HepG2 (cell line): ENCODE data around the gene ZFPM1. TPM values are rescaled to one million over a fixed set of nuclear protein-coding genes. Genes with fewer than 3 reads are reported as not detected.
A peak's percentile ranks its signal among the peaks of the same experiment; 100 is the strongest.
"Not testable (repeated sequence)": the region's sequence is repeated elsewhere in the genome, so short reads cannot be mapped to it uniquely, and the experiment has no call there.

Experiments
- ATAC-seq: fragments of 200-7000 bp; cut with Tn5 transposase; 3 replicates; pipeline ENCODE4 v1.9.1; 2020; ENCODE audit warnings: mild to moderate bottlenecking, moderate library complexity
- BruUV-seq: library from RNA; stranded (reverse); fragments of 400-500 nt; replicated peaks from 2 replicates; lab custom pipeline; 2021; lab: Mats Ljungman, UMichigan
- CTCF ChIA-PET: fragments of 300-600 bp; formaldehyde crosslinking; extraction: SDS; loops from one replicate; lab custom pipeline; 2021; ENCODE audit warnings: low total read pairs, inconsistent platforms, low intra/inter-chr PET ratio; lab: Yijun Ruan, JAX
- POLR2A ChIA-PET: fragments of 350-600 bp; sonication (Branson Sonifier 250); formaldehyde crosslinking; loops from one replicate; lab custom pipeline; 2020; ENCODE audit warnings: antibody characterized with exemption, inconsistent platforms; lab: Yijun Ruan, JAX
- DNase-seq: peaks from one replicate; pipeline ENCODE4 v3.0.0-alpha.2; 2015; ENCODE audit warnings: low spot score
- FAIRE-seq: peaks from 3 replicates; lab custom pipeline; 2011; peaks lifted over from hg19 to GRCh38; lab: Jason Lieb, UNC
- H2AFZ ChIP-seq: one replicate; pipeline ENCODE4 v1.6.1; 2011; ENCODE audit warnings: low read length, inconsistent platforms
- H3K27ac ChIP-seq: fragments of 300-600 bp; 3 replicates; pipeline ENCODE4 v1.8.0; 2011; ENCODE audit warnings: mixed run types, mild to moderate bottlenecking, mixed read lengths, low read length, inconsistent platforms; ENCODE audit not compliant: insufficient read depth; ENCODE audit errors: extremely low read length
- H3K27me3 ChIP-seq, 2 experiments: fragments of 200-600 bp in 1 of 2; 2 replicates in 1 of 2; 3 replicates in 1 of 2; pipeline versions ENCODE4 v1.6.0 to v1.8.0; 2011; ENCODE audit warnings: low read length in 2 of 2, mild to moderate bottlenecking in 2 of 2, moderate library complexity in 2 of 2, inconsistent platforms in 1 of 2; ENCODE audit not compliant: insufficient read depth in 2 of 2, control insufficient read depth in 1 of 2
- H3K36me3 ChIP-seq, 2 experiments: fragments of 200-600 bp in 1 of 2; replicated peaks in 1 of 2; 2 replicates in 1 of 2; 3 replicates in 1 of 2; pipeline versions ENCODE4 v1.5.1 to v1.8.0; 2011; ENCODE audit warnings: low read length in 2 of 2, inconsistent platforms in 1 of 2; ENCODE audit not compliant: insufficient read depth in 2 of 2, control insufficient read depth in 1 of 2
- H3K4me1 ChIP-seq: 2 replicates; pipeline ENCODE4 v1.5.1; 2012; ENCODE audit warnings: low read length, inconsistent platforms; ENCODE audit not compliant: insufficient read depth
- H3K4me2 ChIP-seq: 2 replicates; pipeline ENCODE4 v1.6.0; 2011; ENCODE audit warnings: low read depth, low read length, inconsistent platforms
- H3K4me3 ChIP-seq, 3 experiments: fragments of 200-600 bp in 1 of 3; sonication (generic), shearing (Covaris generic) in 1 of 3; replicated peaks in 1 of 3; 2 replicates each; pipeline ENCODE4 v1.5.1; 2011 to 2016; ENCODE audit warnings: low read length in 3 of 3, inconsistent platforms in 2 of 3, low read depth in 2 of 3, mild to moderate bottlenecking in 2 of 3, control low read depth in 1 of 3, mixed read lengths in 1 of 3; ENCODE audit not compliant: insufficient read depth in 1 of 3
- H3K79me2 ChIP-seq: one replicate; pipeline ENCODE4 v1.6.1; 2011; ENCODE audit warnings: low read length, inconsistent platforms; ENCODE audit not compliant: insufficient read depth
- H3K9ac ChIP-seq: 2 replicates; pipeline ENCODE4 v1.6.0; 2011; ENCODE audit warnings: mild to moderate bottlenecking, low read depth, low read length, inconsistent platforms; ENCODE audit not compliant: insufficient read depth
- H3K9me3 ChIP-seq: 2 replicates; pipeline ENCODE4 v1.5.1; 2012; ENCODE audit warnings: mild to moderate bottlenecking, low read length
- H4K20me1 ChIP-seq: 2 replicates; pipeline ENCODE4 v1.6.0; 2011; ENCODE audit warnings: inconsistent platforms, mild to moderate bottlenecking, low read length, moderate library complexity; ENCODE audit not compliant: insufficient read depth
- AGO2 ChIP-seq: fragments of 200-400 bp; formaldehyde crosslinking; optimal IDR thresholded peaks from 2 replicates; pipeline ENCODE3; 2017; ENCODE audit warnings: mild to moderate bottlenecking, low read depth, low read length, moderate library complexity
- FOXJ3 ChIP-seq: sonication (generic); formaldehyde crosslinking; IDR thresholded peaks from 2 replicates; pipeline ENCODE4 v1.4.0; 2020; ENCODE audit warnings: missing genetic modification reagents, mild to moderate bottlenecking, borderline replicate concordance
- MTA1 ChIP-seq: sonication (generic); formaldehyde crosslinking; IDR thresholded peaks from 2 replicates; pipeline ENCODE4 v1.4.0; 2020; ENCODE audit warnings: missing genetic modification reagents, mild to moderate bottlenecking, borderline replicate concordance
- SP1 ChIP-seq, 2 experiments: fragments of 450-650 bp in 1 of 2; sonication (generic) in 1 of 2; formaldehyde crosslinking in 1 of 2; IDR thresholded peaks; 2 replicates each; pipeline versions ENCODE4 v1.4.0 to v1.6.1; 2016 to 2020; ENCODE audit warnings: missing genetic modification reagents in 1 of 2
- WGBS: methylation state at CpG from one replicate; pipeline ENCODE4 v1.1.6; 2017; ENCODE audit warnings: low lambda C conversion rate; 5-methylcytosine and 5-hydroxymethylcytosine counted together
- in situ Hi-C: cut with HindIII; loops from 2 replicates; pipeline ENCODE4 v1.10.0; 2017; ENCODE audit warnings: low pct_unique_long_range_greater_than_20kb; ENCODE audit not compliant: extremely low pct_ligation_motif_present
- intact Hi-C: fragments of 100-400 bp; cut with micrococcal nuclease; formaldehyde crosslinking; loops from one replicate; pipeline ENCODE4 v1.10.0; 2022; ENCODE audit not compliant: unreplicated experiment
- polyA plus RNA-seq, 8 experiments: library from polyadenylated mRNA; depleted of rRNA in 3 of 8; stranded (reverse) in 7 of 8; unstranded in 1 of 8; fragments of >200 nt; fragmentation: Illumina TruSeq in 4 of 8; extraction: Trizol in 4 of 8; gene quantifications; 2 replicates each; pipeline versions ENCODE4 v1.2.1 to v1.2.3, GENCODE V29; 2011 to 2016; ENCODE audit warnings: low read depth in 4 of 8, missing spikeins in 1 of 8, mixed read lengths in 1 of 8; ENCODE audit not compliant: insufficient read depth in 1 of 8
- total RNA-seq, 5 experiments: library from RNA; depleted of rRNA; stranded (reverse); fragments of >200 nt; fragmentation: Illumina TruSeq; extraction: Trizol; gene quantifications; 2 replicates each; pipeline ENCODE4 v1.2.3, GENCODE V29; 2016; ENCODE audit warnings: low read depth in 1 of 5
- TF ChIP-seq, protein P1 (sequence below): IDR thresholded peaks from 2 replicates; pipeline ENCODE4 v1.6.1; 2016; ENCODE audit warnings: control low read depth
- TF ChIP-seq, protein P2 (sequence below): sonication (generic); formaldehyde crosslinking; IDR thresholded peaks from 2 replicates; pipeline ENCODE4 v1.4.0; 2020; ENCODE audit warnings: missing genetic modification reagents

ZFPM1 gene
- total and polyA plus RNA-seq, 2 of the 13 experiments (the other 11 are each of a cell fraction or from before 2014, with no cell fraction given): 1.3 to 3.8 TPM

DNA sequence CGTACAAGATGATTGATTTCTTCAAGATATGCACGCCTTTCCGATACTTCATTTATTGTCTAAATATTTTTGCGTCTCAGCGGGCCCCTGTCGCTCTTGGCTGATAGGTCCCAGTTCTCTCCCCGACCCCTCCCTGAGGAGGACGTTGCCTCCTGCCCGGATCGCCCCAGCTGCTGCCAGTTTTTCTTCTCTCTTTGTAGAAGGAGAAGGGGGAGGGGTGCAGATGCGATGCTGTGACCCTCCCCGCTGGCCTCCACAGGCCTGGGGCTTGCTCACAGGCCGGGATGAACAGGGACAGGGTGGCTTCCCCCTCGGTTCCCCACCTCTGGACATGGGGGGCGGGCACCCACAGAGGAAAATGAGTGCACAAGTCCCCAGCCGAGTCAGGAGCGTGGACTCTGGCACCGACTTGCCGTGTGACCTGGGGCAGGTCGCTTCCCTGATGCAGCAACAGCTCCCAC, 63.6 kb downstream of the ZFPM1 start:
- in situ Hi-C loops: no loop called here
- BruUV-seq: no TSS peak
- Histone ChIP-seq H3K36me3 (peaks cover 8% of the 10 kb centered on the region in 2 experiments; a peak in 4 of 5 replicates), H2AFZ (no peak overlapping the region), H3K27ac (no peak overlapping the region), H3K4me2 (no peak overlapping the region), H4K20me1 (no peaks in the 10 kb centered on the region), H3K4me3 (no peak overlapping the region), H3K9me3 (peaks cover 6% of the 10 kb centered on the region; the same call in 1 of the 2 replicates), H3K79me2 (peaks cover 2% of the 10 kb centered on the region), H3K4me1 (no peaks in the 10 kb centered on the region)
- FAIRE-seq (no peak), DNase-seq (no peak), ATAC-seq (no peak)
- ChIA-PET CTCF (no interaction called here), POLR2A (no interaction called here)
- 95% methylated on average over 20 of the region's 20 CpGs for WGBS
- intact Hi-C loops: no loop called here
- TF ChIP-seq SP1 (IDR thresholded peaks at IDR 0.05) (no peak), SP1 (CRISPR knock-in tag; IDR thresholded peaks at IDR 0.05) (no peak), AGO2 (peak; percentile 54), FOXJ3 (CRISPR knock-in tag) (no peak), MTA1 (0 out of 2 replicates have a peak, but pooled peaks have one; percentile 26)
- TF ChIP-seq, protein P1, sequence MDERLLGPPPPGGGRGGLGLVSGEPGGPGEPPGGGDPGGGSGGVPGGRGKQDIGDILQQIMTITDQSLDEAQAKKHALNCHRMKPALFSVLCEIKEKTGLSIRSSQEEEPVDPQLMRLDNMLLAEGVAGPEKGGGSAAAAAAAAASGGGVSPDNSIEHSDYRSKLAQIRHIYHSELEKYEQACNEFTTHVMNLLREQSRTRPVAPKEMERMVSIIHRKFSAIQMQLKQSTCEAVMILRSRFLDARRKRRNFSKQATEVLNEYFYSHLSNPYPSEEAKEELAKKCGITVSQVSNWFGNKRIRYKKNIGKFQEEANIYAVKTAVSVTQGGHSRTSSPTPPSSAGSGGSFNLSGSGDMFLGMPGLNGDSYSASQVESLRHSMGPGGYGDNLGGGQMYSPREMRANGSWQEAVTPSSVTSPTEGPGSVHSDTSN (CRISPR knock-in tag): no peak
- TF ChIP-seq, protein P2, sequence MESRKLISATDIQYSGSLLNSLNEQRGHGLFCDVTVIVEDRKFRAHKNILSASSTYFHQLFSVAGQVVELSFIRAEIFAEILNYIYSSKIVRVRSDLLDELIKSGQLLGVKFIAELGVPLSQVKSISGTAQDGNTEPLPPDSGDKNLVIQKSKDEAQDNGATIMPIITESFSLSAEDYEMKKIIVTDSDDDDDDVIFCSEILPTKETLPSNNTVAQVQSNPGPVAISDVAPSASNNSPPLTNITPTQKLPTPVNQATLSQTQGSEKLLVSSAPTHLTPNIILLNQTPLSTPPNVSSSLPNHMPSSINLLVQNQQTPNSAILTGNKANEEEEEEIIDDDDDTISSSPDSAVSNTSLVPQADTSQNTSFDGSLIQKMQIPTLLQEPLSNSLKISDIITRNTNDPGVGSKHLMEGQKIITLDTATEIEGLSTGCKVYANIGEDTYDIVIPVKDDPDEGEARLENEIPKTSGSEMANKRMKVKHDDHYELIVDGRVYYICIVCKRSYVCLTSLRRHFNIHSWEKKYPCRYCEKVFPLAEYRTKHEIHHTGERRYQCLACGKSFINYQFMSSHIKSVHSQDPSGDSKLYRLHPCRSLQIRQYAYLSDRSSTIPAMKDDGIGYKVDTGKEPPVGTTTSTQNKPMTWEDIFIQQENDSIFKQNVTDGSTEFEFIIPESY (CRISPR knock-in tag): no peak
- TF ChIP-seq, all 625 proteins: peak for 2
- Histone ChIP-seq H3K9ac (no peak overlapping the region), H3K27me3 (no peaks in the 10 kb centered on the region)

DNA sequence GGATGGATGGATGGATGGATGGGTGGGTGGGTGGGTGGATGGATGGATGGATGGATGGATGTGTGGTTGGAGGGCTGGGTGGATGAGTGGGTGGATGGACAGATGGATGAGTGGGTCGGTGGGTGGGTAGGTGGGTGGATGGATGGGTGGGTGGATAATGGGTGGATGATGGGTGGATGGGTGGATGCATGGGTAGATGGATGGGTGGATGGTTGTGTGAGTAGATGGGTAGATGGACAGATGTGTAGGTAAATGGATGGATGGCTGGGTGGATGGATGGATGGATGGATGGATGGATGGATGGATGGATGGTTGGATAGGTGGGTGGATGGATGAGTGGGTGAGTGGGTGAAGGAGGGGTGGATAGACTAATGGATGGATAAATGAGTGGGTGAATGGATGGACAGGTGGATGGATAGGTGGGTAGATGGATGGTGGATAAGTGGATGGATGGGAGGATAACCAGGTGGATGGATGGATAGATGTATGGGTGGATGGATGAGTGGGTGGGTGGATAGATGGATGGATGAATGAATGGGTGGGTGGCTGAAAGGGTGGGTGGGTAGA, 64.2 kb downstream of the ZFPM1 start:
- H3K4me1 ChIP-seq, H3K27ac ChIP-seq, H3K9ac ChIP-seq, intact Hi-C loops, H3K9me3 ChIP-seq, FAIRE-seq, ATAC-seq, H3K4me3 ChIP-seq, in situ Hi-C loops, H2AFZ ChIP-seq, DNase-seq, H3K79me2 ChIP-seq, H3K27me3 ChIP-seq, POLR2A ChIA-PET, CTCF ChIA-PET, H3K4me2 ChIP-seq, BruUV-seq, H4K20me1 ChIP-seq: not testable (repeated sequence)
- 98% methylated on average over 1 of the region's 1 CpG for WGBS
- H3K36me3 ChIP-seq: peaks cover 8 to 11% of the 10 kb centered on the region in 2 experiments; a peak in 4 of 5 replicates
